ENCODE measurements around the gene CCDC85A.
"Not testable (repeated sequence)": the region's sequence is repeated elsewhere in the genome, so short reads cannot be mapped to it uniquely, and the experiment has no call there.

The CCDC85A gene

DNA sequence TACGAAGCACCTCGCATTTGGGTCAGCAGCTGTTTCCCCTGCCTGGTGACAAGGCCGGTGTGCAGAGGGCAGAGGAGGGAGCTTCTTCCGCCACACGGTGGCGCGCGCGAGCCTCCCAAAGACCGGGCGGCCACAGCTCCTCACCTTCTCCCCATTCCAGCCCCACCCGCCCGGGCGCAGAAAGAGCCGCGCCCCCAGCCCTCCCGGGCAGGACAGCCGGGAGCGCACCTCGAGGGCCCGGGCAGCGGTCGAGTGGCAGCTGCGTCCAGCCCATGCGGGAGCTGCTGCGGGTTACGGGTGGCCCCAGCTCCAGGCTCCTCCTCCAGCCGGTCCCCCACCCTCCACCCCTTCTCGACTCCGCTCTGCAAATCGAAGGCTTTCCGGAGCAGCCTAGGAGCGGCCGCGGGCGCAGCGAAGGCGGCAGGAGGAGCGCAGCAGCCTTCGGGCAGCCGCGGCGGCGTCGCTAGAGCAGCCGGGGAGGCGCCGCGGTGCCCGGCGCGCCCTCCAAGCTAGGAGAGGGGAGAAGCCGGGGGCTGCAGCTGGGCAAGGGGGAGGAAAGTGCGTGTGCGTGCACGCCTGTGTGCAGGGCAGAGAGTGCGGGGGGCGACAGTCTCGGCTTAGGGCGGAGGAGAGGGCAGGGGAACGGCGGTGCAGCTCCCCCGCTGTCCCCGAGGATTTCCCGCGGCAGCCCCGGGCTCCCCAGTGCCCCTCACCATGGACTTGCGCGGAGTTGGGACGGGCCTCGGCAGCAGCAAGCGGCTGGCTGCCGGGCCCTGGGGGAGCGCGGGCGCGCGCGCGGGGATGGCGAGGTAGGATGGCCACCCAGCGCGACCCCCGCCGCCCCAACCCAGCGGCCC lies at the start of gene CCDC85A:
CCDC85A (plus strand) TSS at position 348 of the 857 bp plus-strand sequence. CDS start 635 bp downstream, outside the sequence.
- DNase-seq (ENCODE audit: low read depth), result no peak
- peak within 1 kb of the TSS; percentile 41 for H3K4me3 ChIP-seq (ENCODE audit: low read depth, low read length)
- peak; percentile 73 for TF ChIP-seq CTCF (IDR thresholded peaks at IDR 0.05; ENCODE audit: control insufficient read depth, extremely low read depth, insufficient read depth)

- no peak for TF ChIP-seq CTCF (IDR thresholded peaks at IDR 0.05; ENCODE audit: control insufficient read depth, extremely low read depth, insufficient read depth)
- no peak for DNase-seq (ENCODE audit: low read depth)
- H3K4me3 ChIP-seq (ENCODE audit: low read depth, low read length), result no peak overlapping the region
These were observed 48.9 kb upstream of the CCDC85A start for GRCh38 chr2:56134861-56135260.

DNA sequence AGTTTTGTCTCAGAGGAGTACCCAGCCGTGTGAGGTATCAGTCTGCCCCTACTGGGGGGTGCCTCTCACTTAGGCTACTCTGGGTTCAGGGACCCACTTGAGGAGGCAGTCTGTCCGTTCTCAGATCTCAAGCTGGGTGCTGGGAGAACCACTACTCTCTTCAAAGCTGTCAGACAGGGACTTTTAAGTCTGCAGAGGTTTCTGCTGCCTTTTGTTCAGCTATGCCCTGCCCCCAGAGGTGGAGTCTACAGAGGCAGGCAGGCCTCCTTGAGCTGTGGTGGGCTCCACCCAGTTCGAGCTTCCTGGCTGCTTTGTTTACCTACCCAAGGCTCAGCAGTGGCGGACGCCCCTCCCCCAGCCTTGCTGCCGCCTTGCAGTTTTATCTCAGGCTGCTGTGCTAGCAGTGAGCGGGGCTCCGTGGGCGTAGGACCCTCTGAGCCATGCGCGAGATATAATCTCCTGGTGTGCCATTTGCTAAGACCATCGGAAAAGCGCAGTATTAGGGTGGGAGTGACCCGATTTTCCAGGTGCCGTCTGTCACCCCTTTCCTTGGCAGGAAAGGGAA lies 41.2 kb upstream of the CCDC85A start:
- H3K4me3 ChIP-seq (ENCODE audit: low read depth, low read length); DNase-seq (ENCODE audit: low read depth): not testable (repeated sequence)

GRCh38 chr2:56147907-56148306 lies 35.9 kb upstream of the CCDC85A start:
- TF ChIP-seq CTCF (IDR thresholded peaks at IDR 0.05; ENCODE audit: control insufficient read depth, extremely low read depth, insufficient read depth), result no peak
- no peak overlapping the region for H3K4me3 ChIP-seq (ENCODE audit: low read depth, low read length)
- DNase-seq (ENCODE audit: low read depth), result no peak

- DNase-seq (ENCODE audit: low read depth), result no peak
- no peak overlapping the region for H3K4me3 ChIP-seq (ENCODE audit: low read depth, low read length)
- TF ChIP-seq CTCF (IDR thresholded peaks at IDR 0.05; ENCODE audit: control insufficient read depth, extremely low read depth, insufficient read depth), result no peak
These were observed 35.0 kb upstream of the CCDC85A start for GRCh38 chr2:56148825-56149224.

GRCh38 chr2:56151841-56152240 lies 31.9 kb upstream of the CCDC85A start:
- TF ChIP-seq CTCF (IDR thresholded peaks at IDR 0.05; ENCODE audit: control insufficient read depth, extremely low read depth, insufficient read depth), result no peak

DNA sequence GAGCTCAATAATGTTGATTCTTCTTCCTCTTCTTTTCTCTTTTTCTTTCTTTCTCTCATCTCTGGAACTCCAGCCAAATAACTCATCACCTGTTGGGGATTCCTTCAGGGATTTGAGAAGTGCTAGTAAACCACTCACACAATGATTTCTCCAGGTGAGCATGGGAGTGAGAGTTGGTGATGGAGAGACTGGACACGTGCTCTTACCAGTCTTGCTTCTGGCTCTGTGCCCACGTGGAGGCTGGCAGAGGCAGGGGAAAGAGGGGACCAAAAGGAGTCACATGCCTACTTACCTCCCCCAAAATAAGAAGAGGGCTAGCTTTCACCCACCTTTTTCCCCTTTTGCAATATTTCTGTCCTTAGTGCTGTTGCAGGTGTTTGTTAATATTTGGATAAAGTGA lies 28.6 kb upstream of the CCDC85A start:
- TF ChIP-seq CTCF (IDR thresholded peaks at IDR 0.05; ENCODE audit: control insufficient read depth, extremely low read depth, insufficient read depth), result no peak

More at GRCh38 chr2:56151841-56152240, 31.9 kb upstream of the CCDC85A start:
- DNase-seq (ENCODE audit: low read depth), result no peak
- H3K4me3 ChIP-seq (ENCODE audit: low read depth, low read length), result no peak overlapping the region

GRCh38 chr2:56159875-56160274 lies 23.9 kb upstream of the CCDC85A start:
- not testable (repeated sequence) for H3K4me3 ChIP-seq (ENCODE audit: low read depth, low read length); DNase-seq (ENCODE audit: low read depth)

More for the DNA sequence above, 28.6 kb upstream of the CCDC85A start:
- no peak overlapping the region for H3K4me3 ChIP-seq (ENCODE audit: low read depth, low read length)
- no peak for DNase-seq (ENCODE audit: low read depth)

Measured in LNCaP clone FGC (cell line).